GM21528 (cell line): ENCODE results near the gene SHTN1.

Experiments used
- ATAC-seq: cut with Tn5 transposase; IDR thresholded peaks from one replicate; pipeline ENCODE4 v1.9.1; 2021; ENCODE audit warnings: mild to moderate bottlenecking, moderate library complexity; ENCODE audit not compliant: unreplicated experiment, low FRiP score

SHTN1 gene

DNA sequence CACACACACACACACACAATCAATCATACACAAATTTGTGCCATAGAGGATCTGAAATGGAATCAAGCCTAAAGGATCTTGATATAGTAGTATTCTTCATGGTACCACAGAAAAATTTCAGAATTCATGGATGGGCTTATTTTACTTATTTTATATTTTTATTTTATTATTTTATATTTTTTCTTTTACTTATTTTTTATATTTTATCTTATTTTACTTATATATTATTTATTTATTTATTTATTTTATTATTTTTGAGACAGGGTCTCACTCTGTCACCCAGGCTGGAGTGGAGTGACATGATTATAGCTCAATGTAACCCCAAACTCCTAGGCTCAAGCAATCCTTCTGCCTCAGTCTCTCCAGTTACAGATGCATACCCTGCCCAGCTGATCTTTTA, 16.7 kb downstream of the SHTN1 start:
- ATAC-seq = no peak

DNA sequence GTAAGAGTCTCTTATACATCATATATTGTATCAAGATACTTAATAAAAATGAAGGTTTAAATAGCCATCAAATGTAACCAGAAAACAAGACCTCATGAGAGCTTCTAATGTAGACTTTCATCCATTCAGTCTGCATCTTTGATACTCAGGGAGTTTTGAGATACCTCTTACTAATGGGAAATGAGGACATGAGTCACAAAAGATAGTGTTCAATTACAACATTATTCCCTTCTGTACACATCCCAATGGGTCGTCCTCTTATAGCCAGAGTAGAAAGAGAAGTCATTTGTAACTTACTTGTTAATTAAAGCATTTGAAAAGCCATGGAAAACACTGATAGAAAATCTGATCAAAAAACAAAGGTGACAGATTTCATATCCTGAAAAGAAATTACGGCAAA, 19.4 kb downstream of the SHTN1 start:
- ATAC-seq = no peak

DNA sequence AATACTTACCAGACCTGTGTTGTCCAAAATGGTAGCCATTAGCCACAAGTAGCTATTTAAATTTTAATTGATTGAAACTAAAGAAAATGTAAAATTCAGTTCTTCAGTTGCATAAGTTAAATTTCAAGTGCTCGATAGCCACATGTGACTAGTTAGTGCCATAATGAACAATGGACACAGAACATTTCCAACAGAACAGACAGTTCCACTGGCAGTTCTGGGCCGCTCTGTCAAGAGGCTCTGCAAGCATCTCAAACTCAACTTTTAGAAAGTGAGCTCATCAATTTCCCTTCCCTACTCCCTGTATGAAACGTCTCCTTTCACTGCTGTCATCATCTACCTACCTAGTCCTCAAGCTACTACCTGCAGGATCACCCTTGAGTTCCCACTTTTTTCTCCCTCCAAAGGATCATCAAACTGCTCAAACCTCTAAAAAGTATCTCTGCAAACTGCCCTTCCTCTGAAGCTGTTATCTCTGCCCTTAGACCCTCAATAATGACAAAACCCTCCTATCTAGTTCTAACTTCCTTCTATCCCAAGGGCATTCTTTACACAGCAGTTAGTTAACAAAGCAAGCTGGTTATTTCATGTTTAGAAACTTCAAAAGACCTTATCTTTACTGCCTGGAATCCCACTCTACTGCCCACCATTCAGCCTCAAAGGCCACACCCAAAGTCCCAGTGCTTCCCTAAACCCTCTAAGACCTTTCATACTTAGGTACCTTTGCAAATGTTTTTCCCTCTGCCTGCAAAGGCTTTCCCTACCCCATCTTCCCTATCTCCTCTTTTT, 20.6 kb downstream of the SHTN1 start:
- no peak for ATAC-seq

DNA sequence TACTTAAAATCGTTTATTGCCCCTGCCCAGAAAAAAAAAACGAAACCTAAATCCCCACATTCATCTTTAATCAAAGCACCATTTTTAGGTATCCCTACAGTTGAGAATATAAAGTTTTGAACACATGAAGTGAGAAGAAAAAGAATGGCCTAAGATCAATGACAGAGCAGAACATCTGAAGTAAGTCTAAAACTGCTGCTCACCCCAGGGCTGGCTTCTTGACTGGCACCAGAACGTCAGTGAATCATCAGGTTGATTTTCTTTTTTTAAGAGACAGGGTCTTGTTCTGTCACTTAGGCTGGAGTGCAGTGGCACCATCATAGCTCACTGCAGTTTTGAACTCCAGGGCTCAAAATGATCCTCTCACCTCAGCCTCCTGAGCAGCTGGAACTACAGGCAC, 24.9 kb downstream of the SHTN1 start:
- ATAC-seq = no peak

DNA sequence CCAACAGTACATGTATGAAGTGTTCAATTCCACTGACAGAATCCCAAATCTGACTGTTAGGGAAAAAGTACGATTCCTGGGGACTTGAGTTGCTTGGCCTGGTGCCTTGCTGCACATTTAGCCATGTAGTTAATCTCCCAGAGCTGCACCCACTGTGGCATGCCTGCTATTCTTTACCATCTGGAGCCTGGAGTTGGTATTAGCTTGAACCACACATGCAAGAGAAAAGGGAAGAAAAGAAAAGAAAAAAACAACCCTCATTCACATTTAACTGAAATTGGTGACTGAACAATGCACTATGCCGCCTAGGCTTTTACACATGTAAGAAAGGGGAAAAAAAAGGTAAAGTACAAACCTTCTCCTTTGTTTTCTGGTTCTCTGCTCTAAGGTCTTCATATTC, 26.1 kb downstream of the SHTN1 start:
- no peak for ATAC-seq

DNA sequence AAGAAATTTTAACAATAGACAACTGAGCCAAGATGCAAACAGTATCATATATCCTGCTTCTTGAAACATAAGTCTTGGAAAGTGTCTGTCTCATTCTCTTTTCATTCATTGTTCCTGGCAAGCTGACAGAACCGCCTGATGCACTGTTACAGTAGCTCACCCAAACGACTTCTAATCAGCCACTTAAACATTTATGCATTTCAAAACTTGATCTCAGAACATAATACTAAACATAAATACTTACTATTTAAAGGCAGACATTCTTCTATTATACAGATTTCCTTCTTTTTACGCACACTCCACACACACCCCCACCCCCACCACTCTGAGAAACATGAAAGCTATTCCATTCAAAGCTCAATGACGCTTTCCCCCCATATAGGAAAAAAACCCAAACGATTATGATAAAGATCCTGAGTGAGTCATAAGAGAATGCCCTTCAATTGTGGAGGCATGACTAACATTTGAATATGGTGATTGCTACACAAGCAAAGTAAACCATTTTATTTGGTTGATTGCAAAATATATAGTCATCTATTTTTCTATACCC, 30.5 kb downstream of the SHTN1 start:
- no peak for ATAC-seq

DNA sequence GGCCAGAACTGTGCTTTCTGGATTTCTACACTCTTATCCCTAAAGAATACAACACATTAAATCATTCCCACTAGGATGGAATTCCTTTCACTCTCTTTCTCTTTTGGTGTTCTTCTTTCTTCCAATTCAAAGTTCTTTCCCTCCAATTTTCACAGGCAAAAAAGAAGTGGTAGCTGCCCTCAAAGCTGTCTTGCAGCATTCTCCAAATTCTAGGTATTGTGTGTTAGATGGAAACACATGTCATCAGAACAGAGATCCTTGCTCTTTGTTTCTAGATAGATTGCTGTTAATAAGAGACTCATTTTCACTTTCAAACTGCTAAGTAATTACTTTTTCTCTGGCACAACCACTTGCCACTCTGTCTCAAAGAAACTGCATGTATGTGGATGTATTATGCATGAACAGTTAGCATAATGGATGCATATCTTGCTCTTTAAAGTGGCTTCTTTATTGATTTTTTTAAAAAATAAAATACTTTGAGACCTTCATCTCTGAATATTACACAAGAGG, 31.0 kb downstream of the SHTN1 start:
- no peak for ATAC-seq

DNA sequence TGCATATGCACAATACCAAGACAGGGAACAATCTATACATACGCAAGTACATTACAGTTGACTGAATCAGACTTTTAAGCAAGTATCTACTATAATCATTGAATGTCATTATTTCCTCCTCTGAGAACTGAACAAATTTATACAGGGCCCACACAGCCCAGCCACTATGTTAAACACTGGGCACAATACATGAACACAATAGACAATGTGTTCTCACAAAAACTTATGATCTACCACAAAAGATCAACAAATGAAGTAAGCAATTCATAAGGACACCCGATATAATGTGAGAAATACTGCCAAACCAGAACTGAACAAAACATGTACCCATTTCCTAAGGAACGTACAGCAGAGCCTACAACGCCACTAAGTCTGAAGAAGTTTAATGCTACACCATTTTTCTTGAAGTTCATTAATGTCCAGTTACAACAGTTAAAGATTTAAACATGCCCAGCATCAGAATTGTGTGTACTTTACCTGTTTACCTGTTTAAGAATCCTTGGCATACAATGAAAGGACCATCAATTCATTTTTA, 31.5 kb downstream of the SHTN1 start:
- no peak for ATAC-seq

DNA sequence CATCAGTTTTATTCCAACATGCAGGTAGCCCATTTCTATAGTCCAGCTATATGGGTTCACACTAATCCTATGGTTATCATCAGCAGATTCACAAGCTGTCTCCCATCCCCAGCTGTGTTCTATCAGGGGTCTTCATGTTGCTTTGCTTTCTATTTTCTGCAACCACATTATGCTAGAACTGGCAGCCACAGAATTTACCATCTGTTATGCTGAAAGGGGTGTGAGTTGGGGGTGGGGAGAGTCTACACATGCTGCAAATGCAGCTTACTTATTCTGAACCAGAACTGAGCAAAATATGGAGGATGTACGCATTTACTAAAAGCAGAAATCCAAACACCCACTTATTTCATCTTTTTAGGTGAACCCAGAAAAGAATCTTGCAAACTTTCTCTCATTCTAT, 32.9 kb downstream of the SHTN1 start:
- no peak for ATAC-seq

DNA sequence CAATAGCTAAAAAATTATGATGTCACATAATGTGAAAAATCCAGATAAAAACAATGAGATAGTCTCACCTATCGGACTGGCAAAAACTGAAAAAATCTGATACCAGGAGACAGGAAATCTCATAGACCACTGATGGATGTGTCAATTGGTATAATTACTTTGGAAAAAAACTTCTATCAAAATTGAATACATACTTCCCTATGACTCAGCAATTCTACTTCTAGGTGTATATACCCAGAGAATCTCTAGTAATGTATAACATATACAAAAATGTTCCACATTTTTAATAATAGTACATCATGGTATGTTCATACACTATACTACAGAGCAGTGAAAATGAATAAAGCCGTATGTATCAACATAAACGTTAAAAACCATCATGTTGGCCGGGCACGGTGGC, 34.9 kb downstream of the SHTN1 start:
- no peak for ATAC-seq

DNA sequence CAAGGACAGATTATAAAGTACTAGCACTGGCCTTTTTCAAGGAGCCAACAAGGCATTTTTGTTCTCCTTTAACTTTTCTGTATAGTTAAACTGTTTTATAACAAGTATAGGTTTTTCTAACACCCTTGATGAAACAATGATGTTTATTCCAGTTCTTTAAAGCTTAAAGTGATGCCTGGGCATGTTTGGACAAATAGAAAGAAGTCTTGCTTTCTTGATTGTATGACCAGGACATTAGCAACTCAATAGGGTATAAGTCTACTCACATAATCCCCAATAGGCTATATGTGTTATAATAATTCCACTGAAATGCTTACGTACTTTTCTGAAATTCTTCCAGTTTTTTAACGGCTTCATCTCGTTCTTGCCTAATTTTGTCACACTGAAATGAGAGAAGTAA, 36.7 kb downstream of the SHTN1 start:
- no peak for ATAC-seq

DNA sequence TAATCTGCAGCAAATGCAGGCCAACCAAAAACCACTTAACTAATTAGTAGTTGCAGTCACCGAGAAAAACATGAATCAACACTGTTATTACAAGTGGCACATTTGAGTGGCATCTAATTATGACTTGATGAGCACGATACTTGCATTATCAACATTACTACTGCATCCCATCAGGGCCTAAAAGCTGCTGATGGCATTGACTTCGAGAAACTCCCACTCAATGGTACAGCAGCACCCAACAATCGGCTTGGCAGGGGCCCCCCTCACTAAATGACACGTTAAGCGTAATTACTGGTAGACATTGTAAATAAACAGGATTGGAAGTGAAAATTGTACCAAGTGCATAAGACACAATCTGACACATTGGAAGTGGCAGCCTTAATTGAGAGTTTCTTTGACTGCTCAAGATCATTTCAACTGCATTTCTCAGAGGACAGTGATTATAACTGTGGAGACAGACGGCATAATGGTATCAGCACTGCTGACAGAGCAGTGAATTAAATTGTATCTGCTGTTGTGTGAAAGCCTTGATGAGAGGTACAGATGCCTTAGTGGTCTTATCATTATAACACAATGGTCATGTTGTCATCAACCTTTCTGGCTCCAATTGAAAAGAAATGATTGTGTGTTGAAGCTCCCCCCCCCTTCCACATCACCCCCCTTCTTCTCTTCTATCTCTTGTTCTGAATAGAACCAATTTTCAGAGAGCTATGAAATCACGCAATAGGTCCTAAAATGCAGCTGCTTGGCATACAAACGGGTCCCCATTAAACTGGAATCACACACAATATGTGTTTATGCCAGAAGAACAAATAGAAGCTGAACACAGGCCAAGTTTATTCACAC, 43.4 kb downstream of the SHTN1 start:
- no peak for ATAC-seq

DNA sequence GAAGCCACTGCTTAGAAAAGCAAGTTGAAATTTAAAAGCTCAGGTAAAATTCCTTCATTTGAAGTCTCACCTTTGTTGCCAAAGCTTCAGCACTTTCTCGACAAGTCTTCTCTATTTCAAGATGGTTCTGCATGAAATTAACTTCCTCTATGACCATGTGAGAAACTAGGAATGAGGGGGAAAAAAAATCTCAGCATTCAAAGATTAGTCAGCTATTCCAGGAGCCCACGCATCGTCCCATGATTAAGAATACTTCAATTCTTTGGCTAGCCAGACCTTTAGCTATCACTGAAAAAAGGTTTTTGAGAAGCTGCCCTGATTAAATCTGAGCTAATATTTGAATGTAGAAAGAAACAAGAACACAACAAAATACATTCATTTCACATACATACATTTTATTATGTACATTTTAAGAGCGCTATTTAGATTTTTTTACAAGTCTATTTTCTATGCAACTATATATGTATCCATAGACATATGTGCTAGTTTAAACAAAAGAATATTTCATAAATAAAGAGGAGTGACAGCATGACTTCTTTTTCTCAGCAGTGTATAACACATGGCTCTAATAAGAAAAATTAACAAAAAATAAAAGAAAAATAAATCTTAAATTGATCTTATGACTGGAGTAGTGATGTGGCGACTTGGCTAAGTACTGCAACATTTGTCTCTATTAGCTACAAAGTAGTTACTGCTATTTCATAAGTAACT, 44.8 kb downstream of the SHTN1 start:
- no peak for ATAC-seq

DNA sequence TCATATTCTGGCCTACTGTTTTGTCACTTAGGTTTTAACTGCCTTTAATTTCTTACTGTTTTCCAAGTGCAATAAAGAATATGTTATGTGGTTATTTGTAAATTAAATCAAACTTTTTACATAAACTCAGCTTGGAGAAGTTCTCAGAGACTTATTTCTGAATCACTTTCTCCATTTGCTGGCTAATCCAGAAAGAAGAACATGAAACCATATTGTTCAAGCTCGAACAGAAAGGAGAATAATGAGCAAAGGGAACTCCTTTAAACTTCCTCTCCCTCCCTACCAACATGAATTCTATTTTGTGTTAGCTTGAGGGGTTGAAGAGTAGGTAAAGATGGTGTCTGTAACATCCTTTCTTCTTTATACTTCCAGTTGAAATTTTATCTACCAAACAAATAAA, 52.3 kb downstream of the SHTN1 start:
- ATAC-seq = no peak

DNA sequence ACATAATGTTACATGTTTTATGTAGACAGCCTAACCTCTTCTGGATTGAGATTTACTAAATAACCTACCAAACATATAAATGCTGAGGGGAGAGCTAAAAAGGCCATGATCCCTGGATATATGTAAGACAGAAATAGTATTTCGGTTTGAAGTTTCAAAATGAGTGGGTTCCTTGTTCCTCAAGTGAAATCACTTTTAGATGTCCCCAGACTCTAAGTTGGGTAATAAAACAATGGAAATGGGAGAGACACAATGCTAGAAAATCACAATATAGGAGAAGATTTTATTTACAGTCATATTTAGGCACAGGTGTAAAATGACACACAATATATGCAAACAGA, 56.5 kb downstream of the SHTN1 start:
- ATAC-seq = no peak

DNA sequence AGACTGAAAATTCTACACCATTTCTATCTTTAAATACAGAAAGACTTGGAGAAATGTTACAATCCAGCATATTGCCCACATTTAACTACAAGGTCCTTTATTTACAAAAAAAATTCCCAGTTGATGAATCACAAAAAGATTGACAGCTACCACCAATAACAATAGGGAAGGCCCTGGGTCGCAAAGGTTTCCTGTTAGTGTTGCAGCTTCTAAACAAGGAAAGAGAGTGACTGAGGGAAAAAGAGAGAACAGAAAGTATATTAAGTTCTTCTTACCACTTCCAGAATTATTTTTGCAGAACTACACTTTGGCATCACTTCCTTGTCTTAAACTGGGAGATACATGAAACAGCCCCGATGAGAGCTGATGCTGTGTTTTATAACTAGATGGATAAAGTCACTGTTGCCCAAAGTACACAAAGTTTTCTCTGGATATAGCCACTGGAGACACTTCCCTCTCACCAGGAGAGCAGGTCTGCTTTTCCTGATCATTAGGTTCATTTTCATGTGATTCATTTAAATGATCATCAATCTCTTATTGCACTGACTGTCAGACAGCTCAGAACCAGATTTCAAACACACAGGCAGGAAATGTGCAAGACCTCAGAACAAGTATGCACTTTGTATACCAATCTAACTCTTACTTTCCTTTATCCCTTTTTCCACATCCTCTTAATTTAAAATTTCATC, 57.0 kb downstream of the SHTN1 start:
- no peak for ATAC-seq

DNA sequence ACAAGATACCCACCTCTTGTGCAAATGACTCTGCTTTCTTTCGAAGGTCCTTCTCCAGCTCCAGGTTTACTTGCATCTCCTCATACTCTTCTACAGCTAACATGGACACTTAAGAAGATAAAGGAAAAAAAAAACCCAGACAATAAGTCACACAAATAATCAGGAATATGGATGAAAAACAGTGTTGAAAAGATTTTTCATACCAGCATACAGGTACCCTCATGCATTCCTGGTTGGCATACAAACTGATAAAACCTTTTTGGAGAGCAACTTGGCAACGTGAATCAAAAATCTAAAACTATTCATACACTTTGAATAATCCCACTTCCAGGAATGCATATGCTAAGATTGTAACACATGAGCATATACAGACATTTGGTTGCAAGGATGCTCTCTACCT, 60.1 kb downstream of the SHTN1 start:
- no peak for ATAC-seq

DNA sequence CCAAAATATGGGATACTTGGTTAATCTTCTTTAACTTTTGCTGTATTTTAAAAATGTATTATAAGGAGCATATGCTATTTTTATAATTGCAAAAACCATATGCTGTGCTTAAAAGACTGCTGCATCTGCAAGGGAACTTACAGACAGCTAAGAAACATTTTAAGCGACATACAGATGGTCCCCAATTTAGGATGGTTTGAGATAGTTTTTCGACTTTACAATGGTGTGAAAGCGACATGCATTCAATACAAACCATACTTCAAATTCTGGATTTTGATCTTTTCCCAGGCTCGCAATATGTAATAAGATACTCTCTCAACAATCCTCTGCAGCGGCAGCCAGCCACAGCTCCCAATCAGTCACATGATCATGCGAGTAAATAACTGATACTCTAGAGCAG, 73.2 kb downstream of the SHTN1 start:
- ATAC-seq = no peak

DNA sequence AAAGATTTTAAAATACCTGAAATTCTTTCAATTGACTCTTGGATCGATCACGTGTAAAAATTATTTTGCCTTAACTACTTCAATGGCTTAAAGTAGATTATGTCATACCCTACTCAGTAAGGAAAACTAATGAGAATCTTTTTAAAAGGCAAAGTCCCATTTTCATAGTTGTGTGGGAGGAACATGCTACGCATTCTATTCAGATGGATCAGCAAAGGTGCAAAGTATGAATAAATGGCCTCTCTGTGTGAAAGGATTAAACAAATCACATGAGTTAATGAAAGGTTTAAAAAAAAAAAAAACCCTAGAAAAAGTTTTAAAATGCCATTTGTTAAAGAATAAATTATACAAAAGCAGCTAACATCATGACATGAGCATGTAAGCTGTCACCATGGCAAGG, 78.6 kb downstream of the SHTN1 start:
- no peak for ATAC-seq

DNA sequence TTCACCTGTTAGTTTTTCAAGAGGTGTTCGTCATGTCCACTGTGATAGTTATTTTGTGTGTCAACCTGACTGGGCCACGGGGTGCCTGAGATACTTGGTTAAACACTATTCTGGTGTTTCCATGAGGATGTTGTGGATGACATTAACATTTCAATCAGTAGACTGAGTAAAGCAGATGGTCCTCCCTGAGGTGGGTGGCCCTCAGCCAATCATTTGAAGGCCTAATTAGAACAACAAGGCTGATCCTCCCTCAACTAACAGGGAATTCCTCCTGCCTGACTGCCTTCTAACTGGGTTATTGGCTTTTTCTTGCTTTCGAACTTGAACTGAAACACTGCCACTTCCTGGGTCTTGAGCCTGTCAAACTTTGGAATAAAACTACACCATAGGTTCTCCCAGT, 79.9 kb downstream of the SHTN1 start:
- no peak for ATAC-seq
